ENCODE measurements around the gene TSFM.

TSFM gene

DNA sequence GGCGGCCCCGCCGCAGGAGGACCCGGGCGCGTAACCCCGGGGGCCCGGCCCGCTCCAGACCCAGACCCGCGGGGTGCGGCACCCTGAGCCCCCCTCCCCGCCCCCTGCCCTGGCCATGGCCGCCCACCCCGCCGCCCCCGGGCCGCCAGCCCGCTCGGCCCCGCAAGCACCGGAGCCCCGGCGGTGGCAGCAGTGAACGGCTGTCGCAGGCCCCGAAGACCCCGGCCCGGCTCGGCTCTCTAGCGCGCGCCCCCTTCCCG, 27.5 kb upstream of the TSFM start:
- Histone ChIP-seq H3K36me3 (ENCODE audit: control insufficient read depth, insufficient read depth, low read length) (peaks cover 12% of the 10 kb centered on the region), H3K4me3 (replicated peaks; ENCODE audit: low read depth, low read length) (peak overlapping the region; percentile 74), H3K27me3 (replicated peaks; ENCODE audit: control insufficient read depth, insufficient read depth, low read length) (no peaks in the 10 kb centered on the region)
- TF ChIP-seq, protein P1, sequence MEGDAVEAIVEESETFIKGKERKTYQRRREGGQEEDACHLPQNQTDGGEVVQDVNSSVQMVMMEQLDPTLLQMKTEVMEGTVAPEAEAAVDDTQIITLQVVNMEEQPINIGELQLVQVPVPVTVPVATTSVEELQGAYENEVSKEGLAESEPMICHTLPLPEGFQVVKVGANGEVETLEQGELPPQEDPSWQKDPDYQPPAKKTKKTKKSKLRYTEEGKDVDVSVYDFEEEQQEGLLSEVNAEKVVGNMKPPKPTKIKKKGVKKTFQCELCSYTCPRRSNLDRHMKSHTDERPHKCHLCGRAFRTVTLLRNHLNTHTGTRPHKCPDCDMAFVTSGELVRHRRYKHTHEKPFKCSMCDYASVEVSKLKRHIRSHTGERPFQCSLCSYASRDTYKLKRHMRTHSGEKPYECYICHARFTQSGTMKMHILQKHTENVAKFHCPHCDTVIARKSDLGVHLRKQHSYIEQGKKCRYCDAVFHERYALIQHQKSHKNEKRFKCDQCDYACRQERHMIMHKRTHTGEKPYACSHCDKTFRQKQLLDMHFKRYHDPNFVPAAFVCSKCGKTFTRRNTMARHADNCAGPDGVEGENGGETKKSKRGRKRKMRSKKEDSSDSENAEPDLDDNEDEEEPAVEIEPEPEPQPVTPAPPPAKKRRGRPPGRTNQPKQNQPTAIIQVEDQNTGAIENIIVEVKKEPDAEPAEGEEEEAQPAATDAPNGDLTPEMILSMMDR (IDR thresholded peaks at IDR 0.05; ENCODE audit: insufficient read depth, low read length, poor library complexity, severe bottlenecking): no peak
- no peak for DNase-seq (ENCODE audit: extremely low read depth, insufficient read length)

GRCh38 chr12:57755454-57756372, 26.9 kb upstream of the TSFM start:
- Histone ChIP-seq H3K36me3 (ENCODE audit: control insufficient read depth, insufficient read depth, low read length) (peaks cover 9% of the 10 kb centered on the region), H3K4me3 (replicated peaks; ENCODE audit: low read depth, low read length) (peak overlapping the region; percentile 74), H3K27me3 (replicated peaks; ENCODE audit: control insufficient read depth, insufficient read depth, low read length) (no peaks in the 10 kb centered on the region)
- TF ChIP-seq, protein P1 (IDR thresholded peaks at IDR 0.05; ENCODE audit: insufficient read depth, low read length, poor library complexity, severe bottlenecking): no peak
- peak; percentile 37 for DNase-seq (ENCODE audit: extremely low read depth, insufficient read length)

GRCh38 chr12:57756406-57757341, 25.9 kb upstream of the TSFM start:
- peak overlapping the region; percentile 74 for H3K4me3 ChIP-seq (replicated peaks; ENCODE audit: low read depth, low read length)
- peak; percentile 50 for DNase-seq (ENCODE audit: extremely low read depth, insufficient read length)
- peaks cover 8% of the 10 kb centered on the region for H3K36me3 ChIP-seq (ENCODE audit: control insufficient read depth, insufficient read depth, low read length)
- no peaks in the 10 kb centered on the region for H3K27me3 ChIP-seq (replicated peaks; ENCODE audit: control insufficient read depth, insufficient read depth, low read length)
- TF ChIP-seq, protein P1 (IDR thresholded peaks at IDR 0.05; ENCODE audit: insufficient read depth, low read length, poor library complexity, severe bottlenecking): peak; percentile 77

DNA sequence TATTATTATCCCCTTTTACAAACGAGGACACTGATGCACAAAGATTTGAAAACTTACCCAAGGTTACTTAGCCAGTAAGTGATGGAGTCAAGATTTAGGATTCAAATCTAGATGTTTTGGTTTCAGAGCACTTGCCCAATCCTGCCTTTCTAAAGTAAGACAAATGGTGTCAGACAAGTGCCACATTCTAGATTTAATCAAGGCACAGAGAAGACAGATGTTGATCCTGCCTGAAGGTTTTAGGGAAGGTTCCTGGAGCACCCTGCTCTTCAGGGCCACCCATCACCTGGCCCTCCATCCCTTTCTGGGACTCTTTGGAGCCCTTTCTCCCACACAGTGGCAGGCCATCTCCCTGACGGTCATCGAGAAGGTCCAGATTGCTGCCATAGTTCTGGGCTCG, 24.8 kb upstream of the TSFM start:
- no peaks in the 10 kb centered on the region for H3K27me3 ChIP-seq (replicated peaks; ENCODE audit: control insufficient read depth, insufficient read depth, low read length)
- TF ChIP-seq, protein P1 (IDR thresholded peaks at IDR 0.05; ENCODE audit: insufficient read depth, low read length, poor library complexity, severe bottlenecking): no peak
- H3K4me3 ChIP-seq (replicated peaks; ENCODE audit: low read depth, low read length): no peak overlapping the region
- peaks cover 8% of the 10 kb centered on the region for H3K36me3 ChIP-seq (ENCODE audit: control insufficient read depth, insufficient read depth, low read length)
- DNase-seq (ENCODE audit: extremely low read depth, insufficient read length): no peak

DNA sequence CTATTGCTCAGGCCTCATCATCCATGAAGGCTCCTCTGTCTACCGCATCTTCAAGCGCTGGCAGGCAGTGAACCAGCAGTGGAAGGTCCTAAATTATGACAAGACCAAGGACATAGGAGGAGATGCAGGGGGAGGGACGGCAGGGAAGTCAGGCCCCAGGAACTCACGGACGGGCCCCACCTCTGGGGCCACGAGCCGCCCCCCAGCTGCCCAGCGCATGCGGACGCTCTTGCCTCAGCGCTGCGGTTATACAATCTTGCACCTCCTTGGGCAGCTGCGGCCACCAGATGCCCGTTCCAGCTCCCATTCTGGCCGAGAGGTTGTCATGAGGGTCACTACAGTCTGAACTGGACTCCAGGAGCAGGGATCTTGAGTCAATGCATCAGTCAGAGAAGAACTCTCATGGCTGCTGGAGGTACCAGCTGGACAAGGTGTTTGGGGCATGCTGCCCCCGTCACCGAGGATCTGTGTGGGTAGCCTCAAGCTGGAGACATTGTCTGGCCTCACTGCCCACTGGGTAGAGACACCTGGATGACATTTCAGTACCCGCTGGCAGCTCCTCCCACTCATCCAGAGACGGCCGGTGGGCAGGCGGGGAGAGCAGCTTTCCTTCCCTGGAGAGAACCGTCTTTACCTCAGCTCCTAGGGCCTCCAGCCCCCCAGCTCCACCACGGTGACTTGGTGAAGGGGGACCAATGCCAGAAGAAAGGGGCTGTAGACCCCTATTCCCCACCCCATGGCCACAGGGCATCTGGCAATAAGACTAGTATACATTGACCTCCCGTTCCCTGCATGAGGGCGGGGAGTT, 23.8 kb upstream of the TSFM start:
- Histone ChIP-seq H3K36me3 (ENCODE audit: control insufficient read depth, insufficient read depth, low read length) (peaks cover 8% of the 10 kb centered on the region), H3K27me3 (replicated peaks; ENCODE audit: control insufficient read depth, insufficient read depth, low read length) (no peaks in the 10 kb centered on the region)

More for the DNA sequence above, 23.8 kb upstream of the TSFM start:
- TF ChIP-seq, protein P1 (IDR thresholded peaks at IDR 0.05; ENCODE audit: insufficient read depth, low read length, poor library complexity, severe bottlenecking): no peak
- no peak overlapping the region for H3K4me3 ChIP-seq (replicated peaks; ENCODE audit: low read depth, low read length)
- no peak for DNase-seq (ENCODE audit: extremely low read depth, insufficient read length)
